HEK293T (cell line): ENCODE measurements around the gene FAHD2A.

Experiments used
- BHLHE40 ChIP-seq: fragments of 450-650 bp; IDR thresholded peaks from 2 replicates; pipeline ENCODE4 v1.6.1; 2016; ENCODE audit warnings: mild to moderate bottlenecking, moderate library complexity, borderline replicate concordance
- FOXA1 ChIP-seq: fragments of 450-650 bp; IDR thresholded peaks from 2 replicates; pipeline ENCODE4 v1.6.1; 2016; ENCODE audit warnings: mild to moderate bottlenecking
- FOXK2 ChIP-seq: fragments of 450-650 bp; IDR thresholded peaks from 2 replicates; pipeline ENCODE4 v1.6.1; 2016; ENCODE audit warnings: mild to moderate bottlenecking
- FOXM1 ChIP-seq: fragments of 450-650 bp; IDR thresholded peaks from 2 replicates; pipeline ENCODE4 v1.6.1; 2017; ENCODE audit warnings: mild to moderate bottlenecking, borderline replicate concordance
- HDGF ChIP-seq: fragments of 450-650 bp; IDR thresholded peaks from 2 replicates; pipeline ENCODE4 v1.6.1; 2017; ENCODE audit warnings: antibody characterized with exemption, borderline replicate concordance
- PKNOX1 ChIP-seq: fragments of 450-650 bp; IDR thresholded peaks from 2 replicates; pipeline ENCODE4 v1.6.1; 2016
- SP1 ChIP-seq: fragments of 450-650 bp; IDR thresholded peaks from 2 replicates; pipeline ENCODE4 v1.6.1; 2017
- TARDBP ChIP-seq: fragments of 450-650 bp; IDR thresholded peaks from 2 replicates; pipeline ENCODE4 v1.6.1; 2016

GRCh38 chr2:95402370-95403203 is at the start of gene FAHD2A:
- TF ChIP-seq BHLHE40 (no peak), PKNOX1 (peak; percentile 84), TARDBP (no peak), SP1 (no peak), FOXK2 (no peak), FOXA1 (no peak), HDGF (no peak), FOXM1 (no peak)
